Activated naive CD8-positive, alpha-beta T cell (primary cell): ENCODE measurements around the gene ANO7.

Experiments used
- H3K27ac Mint-ChIP-seq: one replicate; pipeline ENCODE4 v1.8.0; 2021; ENCODE audit warnings: mixed read lengths
- H3K27me3 Mint-ChIP-seq: one replicate; pipeline ENCODE4 v1.8.0; 2021; ENCODE audit warnings: mixed read lengths
- H3K36me3 Mint-ChIP-seq: one replicate; pipeline ENCODE4 v1.8.0; 2021; ENCODE audit warnings: mixed read lengths
- H3K4me1 Mint-ChIP-seq: one replicate; pipeline ENCODE4 v1.8.0; 2021; ENCODE audit warnings: low read depth, mixed read lengths
- H3K4me3 Mint-ChIP-seq: one replicate; pipeline ENCODE4 v1.8.0; 2021; ENCODE audit warnings: mild to moderate bottlenecking, mixed read lengths
- H3K9me3 Mint-ChIP-seq: one replicate; pipeline ENCODE4 v1.8.0; 2021; ENCODE audit warnings: low read depth, mixed read lengths

The ANO7 gene

DNA sequence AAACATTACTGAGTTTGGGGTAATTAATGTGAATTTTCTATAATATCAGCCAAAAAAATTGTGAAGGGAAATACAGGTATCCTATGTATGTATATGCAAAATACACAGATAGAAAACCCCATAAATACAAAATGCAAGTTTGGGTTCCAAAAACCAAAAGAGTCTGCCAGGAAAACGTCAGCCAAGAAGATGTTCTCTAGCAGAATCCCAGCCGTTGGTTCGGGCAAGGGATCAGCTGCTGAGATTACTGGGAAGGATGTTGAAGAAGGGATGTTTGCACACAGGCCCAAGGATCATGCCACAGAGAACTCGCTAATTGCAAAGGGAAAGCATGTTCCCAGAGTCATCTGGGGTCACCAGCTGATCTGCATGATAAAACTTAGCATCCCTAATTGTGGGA is 9.5 kb upstream of the ANO7 start:
- H3K27me3 Mint-ChIP-seq, result no peaks in the 10 kb centered on the region
- no peaks in the 10 kb centered on the region for H3K9me3 Mint-ChIP-seq
- no peak overlapping the region for H3K27ac Mint-ChIP-seq
- H3K36me3 Mint-ChIP-seq, result peaks cover 4% of the 10 kb centered on the region
- no peak overlapping the region for H3K4me3 Mint-ChIP-seq
- no peaks in the 10 kb centered on the region for H3K4me1 Mint-ChIP-seq

DNA sequence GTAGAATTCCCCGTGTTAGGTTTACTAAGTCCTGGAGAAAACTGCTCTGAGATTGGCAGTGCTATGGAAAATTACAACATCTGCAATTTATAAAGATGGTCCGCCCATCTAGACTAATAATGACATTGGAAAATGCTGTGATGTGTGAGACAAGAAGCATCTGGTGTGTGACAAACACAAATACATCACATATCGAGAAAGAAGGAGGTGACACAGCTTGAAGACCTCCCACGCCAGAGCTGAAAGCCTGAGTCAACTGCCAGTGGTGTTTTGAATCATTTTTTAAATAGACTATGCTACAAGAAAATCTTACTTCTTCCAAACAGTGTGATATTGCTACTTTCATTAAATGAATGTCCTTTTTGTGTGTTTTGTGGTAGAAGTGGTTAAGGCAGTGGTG is 8.6 kb upstream of the ANO7 start:
- Mint-ChIP-seq H3K27ac (no peak overlapping the region), H3K36me3 (peaks cover 4% of the 10 kb centered on the region), H3K4me1 (no peaks in the 10 kb centered on the region), H3K27me3 (no peaks in the 10 kb centered on the region), H3K4me3 (no peak overlapping the region), H3K9me3 (no peaks in the 10 kb centered on the region)

DNA sequence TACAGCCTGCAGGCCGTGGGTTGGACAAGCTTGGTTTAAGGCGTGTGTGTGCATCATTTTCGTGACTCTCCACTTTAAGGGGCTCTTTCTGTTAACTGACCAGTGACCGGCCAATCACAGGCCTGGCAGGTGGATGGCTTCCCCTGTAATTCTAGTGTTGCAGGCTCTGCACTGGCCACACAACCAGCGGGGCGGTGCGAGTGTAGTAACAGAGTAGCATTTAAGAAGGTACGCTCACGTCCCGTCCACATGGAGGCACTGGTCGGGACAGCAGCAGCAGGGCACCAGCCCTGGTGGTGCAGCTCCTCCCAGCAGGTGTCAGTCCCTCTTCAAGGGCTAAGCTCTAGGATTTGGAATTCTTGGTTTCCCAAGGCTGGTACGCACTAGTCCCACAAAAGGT is 8.0 kb upstream of the ANO7 start:
- Mint-ChIP-seq H3K4me1 (no peaks in the 10 kb centered on the region), H3K9me3 (no peaks in the 10 kb centered on the region), H3K36me3 (peaks cover 4% of the 10 kb centered on the region), H3K27me3 (no peaks in the 10 kb centered on the region), H3K27ac (no peak overlapping the region), H3K4me3 (no peak overlapping the region)

DNA sequence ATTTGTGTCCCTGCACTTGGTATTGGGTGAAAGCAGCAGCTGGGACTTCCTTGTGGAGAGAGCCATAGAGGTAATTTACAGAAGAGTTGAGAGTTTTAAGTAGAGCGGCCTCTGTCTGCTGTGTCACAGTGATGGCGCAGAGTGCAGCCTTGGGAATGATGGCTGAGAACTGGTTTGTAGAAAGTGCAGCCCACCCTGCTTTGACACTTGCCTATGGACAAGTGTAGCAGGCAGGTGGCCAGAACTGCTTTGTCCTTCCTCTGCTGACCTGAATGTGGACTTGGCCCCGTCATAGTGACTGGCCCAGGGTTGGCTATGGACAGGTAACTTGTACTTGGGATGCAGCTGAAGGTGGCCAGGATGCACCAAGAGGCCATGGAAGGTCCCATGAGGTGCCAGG is 6.4 kb upstream of the ANO7 start:
- Mint-ChIP-seq H3K36me3 (peaks cover 4% of the 10 kb centered on the region), H3K27me3 (no peaks in the 10 kb centered on the region), H3K9me3 (no peaks in the 10 kb centered on the region), H3K4me3 (no peak overlapping the region), H3K27ac (no peak overlapping the region), H3K4me1 (no peaks in the 10 kb centered on the region)

DNA sequence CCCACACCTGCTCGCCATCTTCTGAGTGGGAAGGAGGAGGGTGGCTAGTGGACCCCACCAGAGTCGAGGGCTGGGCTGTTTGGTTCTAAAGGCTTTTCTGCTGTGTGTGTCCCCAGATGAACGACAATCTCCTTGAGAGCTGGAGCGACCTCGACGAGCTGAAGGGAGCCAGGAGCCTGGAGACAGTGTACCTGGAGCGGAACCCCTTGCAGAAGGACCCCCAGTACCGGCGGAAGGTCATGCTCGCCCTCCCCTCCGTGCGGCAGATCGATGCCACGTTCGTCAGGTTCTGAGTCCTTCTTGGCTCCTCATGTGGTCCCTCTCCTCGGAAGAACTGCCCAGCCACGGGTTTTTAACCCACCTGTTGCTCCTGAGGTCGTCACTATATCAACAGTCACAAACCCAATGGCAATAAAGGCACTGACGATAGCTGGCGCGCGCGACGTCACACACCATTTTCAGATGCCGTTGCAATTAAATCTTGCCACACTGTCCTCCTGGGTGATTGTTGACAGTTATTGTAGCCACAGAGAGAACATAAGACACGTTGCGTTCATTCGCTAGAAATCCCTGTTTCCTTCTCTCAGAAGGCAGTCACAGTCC is 5.8 kb upstream of the ANO7 start:
- no peak overlapping the region for H3K27ac Mint-ChIP-seq
- no peaks in the 10 kb centered on the region for H3K4me1 Mint-ChIP-seq
- peaks cover 4% of the 10 kb centered on the region for H3K36me3 Mint-ChIP-seq
- no peaks in the 10 kb centered on the region for H3K27me3 Mint-ChIP-seq
- no peak overlapping the region for H3K4me3 Mint-ChIP-seq
- H3K9me3 Mint-ChIP-seq, result no peaks in the 10 kb centered on the region

DNA sequence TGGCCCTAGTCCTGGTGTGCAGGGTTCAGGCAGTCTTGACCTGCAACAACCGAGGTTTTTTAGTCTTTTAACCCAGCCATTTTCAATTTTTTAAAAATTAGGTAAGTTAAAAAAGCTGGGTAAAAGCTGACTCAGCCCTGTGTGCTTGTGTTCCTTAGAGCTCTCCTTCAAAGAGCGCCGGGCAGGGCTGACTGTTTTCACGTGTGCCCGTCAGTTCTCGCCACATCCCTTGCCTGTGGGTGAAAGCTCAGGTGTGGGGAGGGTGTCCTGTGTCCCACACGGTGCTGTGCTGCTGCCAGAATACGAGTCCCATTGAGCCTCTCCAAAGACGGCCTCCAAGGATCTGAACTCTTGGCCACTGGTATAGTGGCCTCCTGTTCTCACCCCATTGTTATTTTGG is 5.3 kb upstream of the ANO7 start:
- Mint-ChIP-seq H3K27me3 (no peaks in the 10 kb centered on the region), H3K27ac (no peak overlapping the region), H3K4me3 (no peak overlapping the region), H3K36me3 (peaks cover 4% of the 10 kb centered on the region), H3K9me3 (no peaks in the 10 kb centered on the region), H3K4me1 (no peaks in the 10 kb centered on the region)

DNA sequence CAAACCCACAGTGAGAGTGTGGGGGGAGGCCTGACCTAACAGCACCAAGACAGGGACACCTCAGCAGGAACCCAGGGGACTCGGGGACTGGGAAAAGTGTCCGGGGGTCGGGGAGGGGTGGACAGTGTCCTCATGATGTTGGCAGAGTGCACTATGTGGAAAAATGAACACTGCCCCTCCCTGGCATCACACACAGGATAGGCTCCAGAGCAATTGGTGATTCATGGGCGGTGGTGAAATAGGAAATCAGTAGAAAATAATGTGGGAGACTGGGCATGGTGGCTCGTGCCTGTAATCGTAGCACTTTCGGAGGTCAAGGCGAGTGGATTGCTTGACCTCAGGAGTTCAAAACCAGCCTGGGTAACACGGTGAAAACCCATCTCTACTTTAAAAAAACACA is 3.6 kb upstream of the ANO7 start:
- Mint-ChIP-seq H3K9me3 (no peaks in the 10 kb centered on the region), H3K4me1 (no peaks in the 10 kb centered on the region), H3K36me3 (no peaks in the 10 kb centered on the region), H3K4me3 (no peak overlapping the region), H3K27me3 (no peaks in the 10 kb centered on the region), H3K27ac (no peak overlapping the region)

DNA sequence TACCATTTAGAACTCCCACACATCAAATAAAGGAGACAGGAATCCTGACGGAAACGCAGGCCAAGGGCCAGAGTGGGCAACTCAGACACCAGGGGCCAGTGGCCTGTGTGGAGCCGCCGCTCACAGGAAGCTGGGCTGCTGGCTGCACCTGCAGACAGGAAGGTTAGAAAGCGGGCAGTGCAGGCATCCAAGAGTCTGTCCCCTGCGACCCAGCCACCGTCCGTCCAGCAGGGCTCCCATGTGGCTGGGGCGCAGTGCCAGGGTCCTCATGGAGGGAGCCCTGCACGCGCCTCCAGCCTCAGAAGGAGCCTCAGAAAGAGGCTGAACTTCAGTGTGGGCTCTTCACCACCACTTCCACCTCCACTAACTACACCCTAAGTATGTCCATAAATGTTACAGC is 2.5 kb upstream of the ANO7 start:
- no peak overlapping the region for H3K4me3 Mint-ChIP-seq
- no peaks in the 10 kb centered on the region for H3K9me3 Mint-ChIP-seq
- H3K27ac Mint-ChIP-seq, result no peak overlapping the region
- no peaks in the 10 kb centered on the region for H3K36me3 Mint-ChIP-seq
- no peaks in the 10 kb centered on the region for H3K27me3 Mint-ChIP-seq
- no peaks in the 10 kb centered on the region for H3K4me1 Mint-ChIP-seq

DNA sequence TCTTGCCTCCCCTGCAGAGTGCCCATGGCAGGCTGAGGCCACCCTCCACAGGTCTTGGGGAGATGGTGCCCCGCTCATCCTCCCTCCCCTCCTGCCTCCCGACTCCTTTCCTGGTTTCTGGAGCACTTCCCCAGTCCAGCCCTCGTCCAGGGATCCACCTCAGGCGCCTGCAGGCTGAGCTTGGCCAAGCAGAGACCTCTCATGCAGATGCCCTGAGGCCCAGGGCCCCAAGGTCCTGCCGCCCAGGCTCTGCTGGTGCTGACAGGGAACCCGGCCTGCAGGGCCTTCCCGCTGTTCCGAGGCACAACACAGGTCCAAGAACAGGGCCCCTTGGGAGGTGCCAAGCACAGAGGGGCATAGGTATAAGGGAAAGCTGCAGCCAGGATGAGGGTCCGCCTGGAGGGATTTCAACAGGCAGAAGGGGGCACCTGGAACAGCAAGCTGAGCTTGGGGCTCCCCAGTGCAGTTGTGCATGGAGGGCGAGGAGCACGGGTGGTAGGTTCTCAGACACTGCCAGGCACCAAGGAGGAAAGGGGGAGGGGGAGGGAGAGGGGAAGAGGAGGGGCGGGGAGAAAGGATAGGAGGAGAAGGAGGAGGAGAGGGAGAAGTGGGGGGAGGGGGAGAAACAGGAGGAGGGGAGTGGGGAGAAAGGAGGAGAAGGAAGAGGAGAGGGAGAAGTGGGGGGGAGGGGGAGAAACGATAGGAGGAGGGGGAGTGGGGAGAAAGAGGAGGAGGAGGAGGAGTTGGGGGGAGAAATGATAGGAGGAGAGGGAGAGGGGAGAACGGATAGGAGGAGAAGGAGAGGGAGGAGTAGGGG is 1.2 kb upstream of the ANO7 start:
- H3K4me1 Mint-ChIP-seq, result no peaks in the 10 kb centered on the region
- H3K27me3 Mint-ChIP-seq, result no peaks in the 10 kb centered on the region
- no peak overlapping the region for H3K27ac Mint-ChIP-seq
- no peaks in the 10 kb centered on the region for H3K9me3 Mint-ChIP-seq
- H3K36me3 Mint-ChIP-seq, result no peaks in the 10 kb centered on the region
- no peak overlapping the region for H3K4me3 Mint-ChIP-seq

DNA sequence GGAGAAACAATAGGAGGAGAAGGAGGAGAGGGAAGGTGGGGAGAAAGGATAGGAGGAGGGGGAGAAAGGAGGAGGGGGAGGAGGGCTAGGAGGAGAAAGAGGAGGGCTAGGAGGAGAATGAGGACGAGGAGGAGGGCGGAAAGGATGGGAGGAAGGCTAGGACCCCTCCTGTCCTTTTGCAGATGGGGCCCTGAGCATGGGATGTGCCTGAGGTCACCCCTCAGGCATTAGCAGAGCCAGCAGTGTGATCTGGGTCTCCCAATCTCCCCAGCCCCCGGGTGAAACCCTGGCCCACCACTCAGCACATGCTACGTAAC is 601 bp upstream of the ANO7 start:
- Mint-ChIP-seq H3K27ac (no peak overlapping the region), H3K9me3 (no peaks in the 10 kb centered on the region), H3K4me3 (no peak overlapping the region), H3K27me3 (no peaks in the 10 kb centered on the region), H3K36me3 (no peaks in the 10 kb centered on the region), H3K4me1 (no peaks in the 10 kb centered on the region)

DNA sequence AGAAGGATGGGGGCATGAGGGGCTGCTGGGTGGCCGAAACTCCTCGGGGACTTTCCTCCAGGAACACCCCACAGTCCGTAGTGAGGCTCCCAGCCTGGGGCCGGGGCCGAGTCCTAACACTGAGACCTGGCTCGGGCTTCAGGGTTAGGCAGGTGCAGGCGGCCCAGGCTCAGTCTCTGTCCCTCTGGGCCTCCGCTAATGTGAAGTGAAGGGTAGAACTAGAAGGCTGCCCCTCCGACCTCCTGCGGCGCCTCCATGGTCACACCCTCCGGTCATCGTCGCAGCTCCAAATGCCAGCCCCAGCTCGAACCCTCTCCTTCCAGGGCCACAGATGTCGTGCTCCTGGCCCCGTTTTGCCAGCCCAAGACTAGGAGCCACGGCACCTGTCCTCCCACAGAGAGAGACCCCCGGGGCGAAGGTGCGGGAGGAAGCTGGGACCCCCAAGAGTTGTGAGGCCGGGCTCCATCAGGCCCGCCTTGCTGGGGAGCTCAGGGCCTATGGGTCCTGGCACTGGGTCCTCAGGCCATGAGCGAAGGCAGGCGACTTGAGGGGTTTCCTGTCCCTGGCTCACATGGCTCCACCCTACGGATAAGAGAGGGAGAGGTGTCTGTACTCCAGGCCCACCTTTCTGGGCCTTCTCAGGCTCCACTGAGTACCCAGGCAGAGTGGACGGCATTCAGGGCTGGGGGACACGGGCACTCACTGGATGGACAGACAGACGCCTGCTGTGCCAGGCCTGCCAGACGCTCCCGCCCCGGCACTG is 797 bp downstream of the ANO7 start:
- H3K9me3 Mint-ChIP-seq, result no peaks in the 10 kb centered on the region
- H3K27ac Mint-ChIP-seq, result no peak overlapping the region

DNA sequence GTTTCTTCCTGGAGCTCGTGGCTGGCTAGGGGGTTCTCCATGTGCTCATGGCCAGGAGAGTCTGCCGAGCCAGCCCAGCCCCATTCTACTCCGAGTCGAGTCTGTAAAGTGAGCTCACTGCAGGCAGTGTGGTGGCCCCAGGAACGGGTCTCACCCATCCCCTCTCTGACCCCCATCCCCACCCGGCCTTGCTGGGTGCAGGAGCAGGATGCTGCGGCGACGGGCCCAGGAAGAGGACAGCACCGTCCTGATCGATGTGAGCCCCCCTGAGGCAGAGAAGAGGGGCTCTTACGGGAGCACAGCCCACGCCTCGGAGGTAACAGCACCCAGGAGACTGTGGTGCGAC is 1.4 kb downstream of the ANO7 start:
- no peaks in the 10 kb centered on the region for H3K36me3 Mint-ChIP-seq
- H3K27ac Mint-ChIP-seq, result no peak overlapping the region
- no peak overlapping the region for H3K4me3 Mint-ChIP-seq
- H3K4me1 Mint-ChIP-seq, result no peaks in the 10 kb centered on the region
- H3K27me3 Mint-ChIP-seq, result no peaks in the 10 kb centered on the region
- no peaks in the 10 kb centered on the region for H3K9me3 Mint-ChIP-seq

More for the DNA sequence above, 797 bp downstream of the ANO7 start:
- H3K36me3 Mint-ChIP-seq, result no peaks in the 10 kb centered on the region
- H3K27me3 Mint-ChIP-seq, result no peaks in the 10 kb centered on the region
- H3K4me3 Mint-ChIP-seq, result no peak overlapping the region
- H3K4me1 Mint-ChIP-seq, result no peaks in the 10 kb centered on the region

DNA sequence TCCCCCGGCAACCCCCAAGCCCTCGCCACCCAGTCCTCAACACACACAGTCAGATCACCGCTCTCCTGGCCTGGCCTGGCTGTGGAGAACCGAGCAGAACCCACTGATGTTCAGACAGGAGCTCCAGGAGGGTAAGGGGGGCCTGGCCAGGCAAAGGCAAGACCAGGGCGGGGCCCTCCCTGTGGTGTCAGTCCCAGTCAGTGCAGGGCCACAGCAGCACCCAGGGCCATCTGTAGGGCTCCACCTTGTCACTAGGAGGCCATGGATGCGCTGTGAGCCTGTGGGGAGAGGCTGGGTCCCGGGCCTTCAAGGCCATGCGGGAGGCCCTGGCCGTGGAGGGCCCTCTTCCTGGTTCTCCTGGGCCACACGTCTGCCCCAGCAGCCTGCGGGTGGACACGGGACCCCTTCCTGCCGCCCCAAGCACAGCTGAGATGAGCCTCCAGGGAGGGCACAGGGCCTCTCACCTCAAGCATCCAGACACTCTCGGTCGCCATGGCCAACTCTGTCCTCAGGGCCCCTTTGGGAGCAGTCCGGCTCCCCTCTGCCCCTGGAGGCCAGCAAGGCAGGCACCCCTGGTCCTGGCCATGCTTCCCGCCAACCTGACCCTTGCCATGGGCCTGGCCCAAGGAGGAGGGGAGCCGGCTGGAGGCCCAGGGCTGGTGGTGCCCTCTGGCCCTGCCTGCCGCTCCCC is 2.0 kb downstream of the ANO7 start:
- H3K36me3 Mint-ChIP-seq, result no peaks in the 10 kb centered on the region
- H3K9me3 Mint-ChIP-seq, result no peaks in the 10 kb centered on the region
- H3K27ac Mint-ChIP-seq, result no peak overlapping the region
- no peak overlapping the region for H3K4me3 Mint-ChIP-seq
- H3K27me3 Mint-ChIP-seq, result no peaks in the 10 kb centered on the region
- no peaks in the 10 kb centered on the region for H3K4me1 Mint-ChIP-seq

DNA sequence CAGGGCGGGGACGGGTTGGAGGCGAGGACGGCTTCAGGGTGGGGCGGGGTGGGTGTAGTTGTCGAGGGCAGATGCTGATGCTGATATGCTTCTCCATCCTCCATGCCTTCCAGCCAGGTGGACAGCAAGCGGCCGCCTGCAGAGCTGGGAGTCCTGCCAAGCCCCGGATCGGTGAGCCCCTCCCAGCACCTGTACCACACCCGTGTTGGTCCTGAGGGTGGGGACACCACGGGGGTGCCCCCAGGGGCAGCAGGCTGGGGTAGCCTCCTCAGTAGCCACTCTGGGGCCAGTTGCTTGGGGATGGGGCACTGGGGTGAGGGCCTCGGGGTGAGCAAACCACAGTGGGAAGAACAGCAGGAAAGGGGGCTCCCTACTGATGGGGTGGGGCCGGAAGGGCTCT is 2.6 kb downstream of the ANO7 start:
- no peak overlapping the region for H3K4me3 Mint-ChIP-seq
- no peaks in the 10 kb centered on the region for H3K4me1 Mint-ChIP-seq
- H3K36me3 Mint-ChIP-seq, result no peaks in the 10 kb centered on the region
- H3K9me3 Mint-ChIP-seq, result no peaks in the 10 kb centered on the region
- no peaks in the 10 kb centered on the region for H3K27me3 Mint-ChIP-seq
- H3K27ac Mint-ChIP-seq, result no peak overlapping the region

DNA sequence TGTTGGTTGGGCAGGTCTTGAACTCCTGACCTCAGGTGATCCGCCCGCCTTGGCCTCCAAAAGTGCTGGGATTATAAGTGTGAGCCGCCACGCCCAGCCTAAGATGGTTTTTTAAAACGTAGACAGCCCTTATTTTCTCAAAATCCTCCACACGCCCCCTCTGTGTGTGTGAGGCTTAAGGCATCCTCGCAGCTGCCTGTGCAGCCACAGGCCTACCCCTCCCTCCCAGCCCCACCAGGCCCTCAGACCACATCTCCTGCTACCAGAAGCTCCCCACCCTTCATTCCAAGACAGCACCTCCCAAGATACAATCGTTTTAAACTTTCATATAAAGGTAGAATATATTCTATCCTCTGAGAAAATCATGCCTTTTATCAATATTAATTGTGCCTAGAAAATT is 4.8 kb downstream of the ANO7 start:
- Mint-ChIP-seq H3K9me3 (no peaks in the 10 kb centered on the region), H3K36me3 (no peaks in the 10 kb centered on the region), H3K27ac (no peak overlapping the region), H3K4me1 (no peaks in the 10 kb centered on the region), H3K27me3 (no peaks in the 10 kb centered on the region), H3K4me3 (no peak overlapping the region)
